ENCODE data around the gene STIL.
"Not testable (repeated sequence)": the region's sequence is repeated elsewhere in the genome, so short reads cannot be mapped to it uniquely, and the experiment has no call there.

The STIL gene

GRCh38 chr1:47317841-47318240 lies 3.9 kb upstream of the STIL start:
- no peak for DNase-seq

- DNase-seq = no peak
Measured at GRCh38 chr1:47309427-47309826, 4.5 kb downstream of the STIL start.

GRCh38 chr1:47302472-47302871 lies 11.5 kb downstream of the STIL start:
- no peak for DNase-seq

GRCh38 chr1:47298025-47298699 lies 15.8 kb downstream of the STIL start:
- no peak for DNase-seq

- DNase-seq = no peak
Measured at GRCh38 chr1:47295579-47295978, 18.4 kb downstream of the STIL start.

- DNase-seq = not testable (repeated sequence)
Measured at GRCh38 chr1:47294863-47295262, 19.1 kb downstream of the STIL start.

GRCh38 chr1:47288116-47288515 lies 25.8 kb downstream of the STIL start:
- DNase-seq = not testable (repeated sequence)

GRCh38 chr1:47280142-47280541 lies 33.8 kb downstream of the STIL start:
- no peak for DNase-seq

- no peak for DNase-seq
Measured at GRCh38 chr1:47276850-47277249, 37.1 kb downstream of the STIL start.

GRCh38 chr1:47275811-47276210 lies 38.1 kb downstream of the STIL start:
- DNase-seq = not testable (repeated sequence)

GRCh38 chr1:47265529-47265928 lies 48.4 kb downstream of the STIL start:
- DNase-seq = not testable (repeated sequence)

- no peak for DNase-seq
Measured at GRCh38 chr1:47262787-47263413, 51.0 kb downstream of the STIL start.

GRCh38 chr1:47257224-47257623 lies 56.7 kb downstream of the STIL start:
- no peak for DNase-seq

GRCh38 chr1:47252795-47253194 lies 61.2 kb downstream of the STIL start:
- no peak for DNase-seq

GRCh38 chr1:47252369-47252768 lies 61.6 kb downstream of the STIL start:
- DNase-seq = no peak

- DNase-seq = no peak
Measured at GRCh38 chr1:47249755-47250154, 64.2 kb downstream of the STIL start.

- no peak for DNase-seq
Measured at GRCh38 chr1:47244339-47244862, 69.5 kb downstream of the STIL start.

- no peak for DNase-seq
Measured at GRCh38 chr1:47243910-47244309, 70.0 kb downstream of the STIL start.

GRCh38 chr1:47241114-47242113 lies 72.5 kb downstream of the STIL start:
- no peak for DNase-seq

GRCh38 chr1:47238935-47239592 lies 74.9 kb downstream of the STIL start:
- no peak for DNase-seq

GRCh38 chr1:47235806-47236205 lies 78.1 kb downstream of the STIL start:
- no peak for DNase-seq

GRCh38 chr1:47235241-47235681 lies 78.7 kb downstream of the STIL start:
- no peak for DNase-seq

- no peak for DNase-seq
Measured at GRCh38 chr1:47233186-47233585, 80.8 kb downstream of the STIL start.

All from NCI-H1048 (cell line).